HEK293 (cell line): ENCODE results near the gene SMPD3.

Experiments
- CTCF ChIA-PET: fragments of 350-600 bp; formaldehyde crosslinking; extraction: SDS; loops from one replicate; lab custom pipeline; 2021; ENCODE audit warnings: antibody characterized with exemption; lab: Yijun Ruan, JAX
- POLR2A ChIA-PET: fragments of 300-600 bp; formaldehyde crosslinking; extraction: SDS; loops from one replicate; lab custom pipeline; 2020; ENCODE audit warnings: antibody characterized with exemption, inconsistent platforms; lab: Yijun Ruan, JAX
- H3K27ac ChIP-seq: fragments of 200-500 bp; sonication (Bioruptor generic); 2 replicates; pipeline ENCODE4 v1.5.1; 2014; ENCODE audit warnings: low read depth, low read length, control low read depth, inconsistent platforms; ENCODE audit errors: extremely low read depth
- H3K36me3 ChIP-seq, 2 experiments: fragments of 200-500 bp in 1 of 2; sonication (Bioruptor generic) in 1 of 2; 1 replicate in 1 of 2; 2 replicates in 1 of 2; pipeline ENCODE4 v1.5.1; 2014 to 2017; ENCODE audit warnings: inconsistent platforms in 2 of 2, low read length in 2 of 2; ENCODE audit not compliant: control insufficient read depth in 2 of 2, insufficient read depth in 1 of 2
- H3K4me1 ChIP-seq: fragments of 200-500 bp; sonication (Bioruptor generic); 2 replicates; pipeline ENCODE4 v1.5.1; 2014; ENCODE audit warnings: mild to moderate bottlenecking, low read length, inconsistent platforms; ENCODE audit not compliant: control insufficient read depth, insufficient read depth
- H3K4me3 ChIP-seq: 2 replicates; pipeline ENCODE4 v1.5.1; 2011; ENCODE audit warnings: low read depth, mild to moderate bottlenecking, control low read depth, low read length, moderate library complexity
- H3K9me3 ChIP-seq: fragments of 200-500 bp; sonication (Bioruptor generic); 2 replicates; pipeline ENCODE4 v1.5.1; 2014; ENCODE audit warnings: low read depth, low read length, inconsistent platforms; ENCODE audit not compliant: control insufficient read depth, insufficient read depth
- BCL11B ChIP-seq: fragments of 450-650 bp; formaldehyde crosslinking; IDR thresholded peaks from 2 replicates; pipeline ENCODE4 v1.5.1; 2016; ENCODE audit warnings: low read depth, missing biosample characterization, missing genetic modification characterization
- EGR2 ChIP-seq: fragments of 450-650 bp; formaldehyde crosslinking; IDR thresholded peaks from 2 replicates; pipeline ENCODE4 v1.5.1; 2016; ENCODE audit warnings: low read depth, missing biosample characterization, missing genetic modification characterization
- HOXD13 ChIP-seq: sonication (generic); formaldehyde crosslinking; IDR thresholded peaks from 2 replicates; pipeline ENCODE4 v1.8.0; 2022; ENCODE audit warnings: missing genetic modification reagents, borderline replicate concordance
- KLF10 ChIP-seq: fragments of 450-650 bp; IDR thresholded peaks from 2 replicates; pipeline ENCODE4 v1.5.1; 2018; ENCODE audit warnings: missing biosample characterization, mild to moderate bottlenecking, missing genetic modification characterization
- KLF9 ChIP-seq: fragments of 450-650 bp; formaldehyde crosslinking; IDR thresholded peaks from 2 replicates; pipeline ENCODE4 v1.5.1; 2016; ENCODE audit warnings: missing biosample characterization, missing genetic modification characterization, low read depth
- YY2 ChIP-seq: fragments of 450-650 bp; formaldehyde crosslinking; IDR thresholded peaks from 2 replicates; pipeline ENCODE4 v1.5.1; 2016; ENCODE audit warnings: missing biosample characterization, missing genetic modification characterization
- ZBTB1 ChIP-seq: fragments of 450-650 bp; formaldehyde crosslinking; IDR thresholded peaks from 2 replicates; pipeline ENCODE4 v1.5.1; 2016; ENCODE audit warnings: missing biosample characterization, missing genetic modification characterization
- ZFP69B ChIP-seq: fragments of 450-650 bp; formaldehyde crosslinking; IDR thresholded peaks from 2 replicates; pipeline ENCODE4 v1.5.1; 2016; ENCODE audit warnings: missing biosample characterization, missing genetic modification characterization
- ZNF112 ChIP-seq: fragments of 450-650 bp; formaldehyde crosslinking; IDR thresholded peaks from 2 replicates; pipeline ENCODE4 v1.5.0; 2017; ENCODE audit warnings: missing biosample characterization, missing genetic modification characterization
- ZNF157 ChIP-seq: fragments of 450-650 bp; formaldehyde crosslinking; IDR thresholded peaks from 2 replicates; pipeline ENCODE4 v1.5.1; 2016; ENCODE audit warnings: missing biosample characterization, missing genetic modification characterization
- ZNF214 ChIP-seq: fragments of 450-650 bp; formaldehyde crosslinking; IDR thresholded peaks from 2 replicates; pipeline ENCODE4 v1.5.1; 2017; ENCODE audit warnings: missing biosample characterization, mild to moderate bottlenecking, missing genetic modification characterization, borderline replicate concordance
- ZNF548 ChIP-seq: fragments of 450-650 bp; formaldehyde crosslinking; IDR thresholded peaks from 2 replicates; pipeline ENCODE4 v1.5.1; 2016; ENCODE audit warnings: missing biosample characterization, missing genetic modification characterization
- ZNF596 ChIP-seq: fragments of 450-650 bp; IDR thresholded peaks from 2 replicates; pipeline ENCODE4 v1.5.0; 2018; ENCODE audit warnings: missing biosample characterization, mild to moderate bottlenecking, missing genetic modification characterization, moderate library complexity
- ZNF664 ChIP-seq: fragments of 450-650 bp; formaldehyde crosslinking; IDR thresholded peaks from 2 replicates; pipeline ENCODE4 v1.5.1; 2016; ENCODE audit warnings: missing biosample characterization, missing genetic modification characterization
- ZNF792 ChIP-seq: fragments of 450-650 bp; formaldehyde crosslinking; IDR thresholded peaks from 2 replicates; pipeline ENCODE4 v1.5.1; 2016; ENCODE audit warnings: missing biosample characterization, missing genetic modification characterization
- ZSCAN23 ChIP-seq: fragments of 450-650 bp; formaldehyde crosslinking; IDR thresholded peaks from 2 replicates; pipeline ENCODE4 v1.5.1; 2016; ENCODE audit warnings: missing biosample characterization, missing genetic modification characterization
- TF ChIP-seq, protein P1 (sequence below): fragments of 450-650 bp; formaldehyde crosslinking; IDR thresholded peaks from 2 replicates; pipeline ENCODE4; 2016; ENCODE audit warnings: missing biosample characterization, missing genetic modification characterization
- TF ChIP-seq, protein P2 (sequence below): fragments of 450-650 bp; formaldehyde crosslinking; IDR thresholded peaks from 2 replicates; pipeline ENCODE4 v1.5.1; 2016; ENCODE audit warnings: missing biosample characterization, missing genetic modification characterization
- TF ChIP-seq, protein P3 (sequence below): fragments of 450-650 bp; formaldehyde crosslinking; IDR thresholded peaks from 2 replicates; pipeline ENCODE4 v1.5.1; 2016; ENCODE audit warnings: missing biosample characterization, missing genetic modification characterization
- TF ChIP-seq, protein P4 (sequence below): sonication (generic); formaldehyde crosslinking; IDR thresholded peaks from 2 replicates; pipeline ENCODE4 v1.8.1; 2022; ENCODE audit warnings: mild to moderate bottlenecking, moderate library complexity, missing genetic modification reagents
- TF ChIP-seq, protein P5 (sequence below): fragments of 450-650 bp; formaldehyde crosslinking; IDR thresholded peaks from 2 replicates; pipeline ENCODE4 v1.5.1; 2016; ENCODE audit warnings: missing biosample characterization, missing genetic modification characterization, low read depth
- TF ChIP-seq, protein P6 (sequence below): fragments of 450-650 bp; formaldehyde crosslinking; optimal IDR thresholded peaks from 2 replicates; pipeline ENCODE3; 2016; ENCODE audit warnings: missing biosample characterization, mild to moderate bottlenecking, missing genetic modification characterization

The SMPD3 gene

DNA sequence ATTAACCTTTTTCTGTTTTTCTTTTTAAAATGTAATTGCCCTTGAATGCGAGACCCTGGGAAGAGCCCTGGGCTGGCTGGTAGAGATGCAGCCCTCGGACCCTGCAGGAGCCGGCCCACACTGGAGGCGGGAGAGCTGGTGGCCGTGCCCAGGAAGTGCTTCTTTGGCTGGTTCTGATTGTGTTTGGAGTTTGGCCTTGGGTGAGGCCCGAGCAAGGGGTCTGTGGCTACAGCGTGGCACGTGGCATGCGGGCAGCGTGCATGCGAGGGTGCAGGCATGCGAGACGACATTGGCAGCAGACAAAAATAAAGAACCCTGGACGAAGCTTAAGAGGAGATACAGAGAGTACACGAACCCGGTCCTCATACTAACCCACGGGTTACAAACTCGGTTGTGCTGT is 87.8 kb downstream of the SMPD3 start (continued):
- no peak for TF ChIP-seq ZNF792
- TF ChIP-seq YY2 (tag by site-specific recombination) = no peak
- TF ChIP-seq, protein P1, sequence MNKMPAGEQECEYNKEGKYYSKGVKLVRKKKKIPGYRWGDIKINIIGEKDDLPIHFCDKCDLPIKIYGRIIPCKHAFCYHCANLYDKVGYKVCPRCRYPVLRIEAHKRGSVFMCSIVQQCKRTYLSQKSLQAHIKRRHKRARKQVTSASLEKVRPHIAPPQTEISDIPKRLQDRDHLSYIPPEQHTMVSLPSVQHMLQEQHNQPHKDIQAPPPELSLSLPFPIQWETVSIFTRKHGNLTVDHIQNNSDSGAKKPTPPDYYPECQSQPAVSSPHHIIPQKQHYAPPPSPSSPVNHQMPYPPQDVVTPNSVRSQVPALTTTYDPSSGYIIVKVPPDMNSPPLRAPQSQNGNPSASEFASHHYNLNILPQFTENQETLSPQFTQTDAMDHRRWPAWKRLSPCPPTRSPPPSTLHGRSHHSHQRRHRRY (tag by site-specific recombination) = no peak
- TF ChIP-seq ZBTB1 (tag by site-specific recombination) = no peak
- TF ChIP-seq KLF10 (tag by site-specific recombination) = no peak

DNA sequence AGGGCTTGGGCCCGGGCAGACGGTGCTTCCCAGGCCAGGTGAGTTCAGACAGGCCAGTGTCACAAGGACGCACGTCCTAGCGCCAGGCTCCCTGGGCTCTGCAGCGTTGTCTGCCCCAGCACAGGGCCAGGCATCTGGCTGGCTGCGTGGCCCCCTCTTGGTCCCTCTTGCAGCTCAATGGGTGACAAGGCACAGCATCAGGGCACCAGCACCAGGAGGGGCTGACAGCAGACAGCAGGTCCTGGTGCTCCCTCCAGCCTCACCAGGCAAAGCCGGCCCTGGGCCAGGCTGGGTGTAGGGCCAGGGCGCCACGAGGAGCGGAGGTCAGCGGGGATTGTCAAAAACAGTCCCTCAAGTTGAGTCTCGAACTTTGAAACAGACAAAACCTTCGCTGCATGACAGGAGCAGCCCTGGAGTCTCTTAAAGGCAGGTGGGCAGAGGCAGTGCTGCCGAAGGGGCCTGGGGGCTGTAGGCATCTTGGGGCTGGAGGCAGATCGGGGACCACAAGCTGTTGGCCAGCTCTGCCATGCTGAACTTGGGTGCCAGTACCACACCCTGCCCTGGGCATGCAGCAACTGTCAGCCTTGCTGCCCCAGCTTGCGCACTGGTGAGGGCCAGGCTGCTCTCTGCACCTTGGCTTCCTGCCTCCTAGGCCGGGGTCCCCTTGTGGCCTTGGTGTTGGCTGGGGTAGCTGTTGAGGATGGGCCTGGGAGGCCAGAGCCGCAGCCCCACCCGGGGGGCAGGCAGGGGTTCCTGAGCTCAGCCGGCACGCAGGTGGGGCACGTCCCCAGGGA is 88.7 kb downstream of the SMPD3 start:
- TF ChIP-seq ZNF214 (tag by site-specific recombination) (no peak), ZNF596 (no peak), ZNF157 (no peak), BCL11B (no peak), EGR2 (tag by site-specific recombination) (no peak)
- TF ChIP-seq, protein P2, sequence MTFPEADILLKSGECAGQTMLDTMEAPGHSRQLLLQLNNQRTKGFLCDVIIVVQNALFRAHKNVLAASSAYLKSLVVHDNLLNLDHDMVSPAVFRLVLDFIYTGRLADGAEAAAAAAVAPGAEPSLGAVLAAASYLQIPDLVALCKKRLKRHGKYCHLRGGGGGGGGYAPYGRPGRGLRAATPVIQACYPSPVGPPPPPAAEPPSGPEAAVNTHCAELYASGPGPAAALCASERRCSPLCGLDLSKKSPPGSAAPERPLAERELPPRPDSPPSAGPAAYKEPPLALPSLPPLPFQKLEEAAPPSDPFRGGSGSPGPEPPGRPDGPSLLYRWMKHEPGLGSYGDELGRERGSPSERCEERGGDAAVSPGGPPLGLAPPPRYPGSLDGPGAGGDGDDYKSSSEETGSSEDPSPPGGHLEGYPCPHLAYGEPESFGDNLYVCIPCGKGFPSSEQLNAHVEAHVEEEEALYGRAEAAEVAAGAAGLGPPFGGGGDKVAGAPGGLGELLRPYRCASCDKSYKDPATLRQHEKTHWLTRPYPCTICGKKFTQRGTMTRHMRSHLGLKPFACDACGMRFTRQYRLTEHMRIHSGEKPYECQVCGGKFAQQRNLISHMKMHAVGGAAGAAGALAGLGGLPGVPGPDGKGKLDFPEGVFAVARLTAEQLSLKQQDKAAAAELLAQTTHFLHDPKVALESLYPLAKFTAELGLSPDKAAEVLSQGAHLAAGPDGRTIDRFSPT (tag by site-specific recombination) = no peak
- Histone ChIP-seq H3K4me3 (no peak overlapping the region), H3K4me1 (no peaks in the 10 kb centered on the region), H3K27ac (no peak overlapping the region), H3K36me3 (peaks cover 0 to 41% of the 10 kb centered on the region in 2 experiments; a peak in 1 of 3 replicates), H3K9me3 (no peaks in the 10 kb centered on the region)
- ChIA-PET CTCF (interaction anchor here (0.6 kb wide), 1 partner anchor 161 kb away, joined by 3 read pairs; no protein-coding TSS in a partner anchor), POLR2A (interaction anchor here (0.6 kb wide), 1 partner anchor 22 kb away, joined by 3 read pairs; no protein-coding TSS in a partner anchor)

DNA sequence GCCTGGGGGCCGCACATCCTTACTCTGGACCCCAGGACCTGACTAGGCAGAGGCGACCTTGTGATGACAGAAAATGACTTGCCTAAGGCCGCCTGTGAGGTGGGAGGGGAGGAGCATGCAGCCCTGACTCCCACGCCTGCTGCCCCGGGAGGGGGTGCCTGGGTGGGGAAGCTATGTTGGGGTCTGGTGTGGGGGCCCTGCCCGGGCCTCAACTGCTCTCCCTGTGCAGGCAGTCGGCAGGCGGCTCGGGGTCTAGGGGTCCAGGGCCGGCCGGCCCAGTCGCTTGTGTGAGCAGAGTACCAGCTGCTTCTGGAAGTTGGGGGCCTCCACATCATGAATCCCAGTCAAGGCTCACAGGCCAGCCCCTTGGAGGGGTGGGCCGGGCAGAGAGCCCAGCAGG is 89.4 kb downstream of the SMPD3 start:
- Histone ChIP-seq H3K36me3 (peaks cover 0 to 47% of the 10 kb centered on the region in 2 experiments; a peak in 1 of 3 replicates), H3K4me3 (no peak overlapping the region), H3K9me3 (no peaks in the 10 kb centered on the region), H3K4me1 (no peaks in the 10 kb centered on the region), H3K27ac (no peak overlapping the region)
- CTCF ChIA-PET = no interaction called here
- POLR2A ChIA-PET = no interaction called here
- no peak for TF ChIP-seq ZFP69B (tag by site-specific recombination)
- TF ChIP-seq ZNF664 (tag by site-specific recombination) = no peak
- TF ChIP-seq HOXD13 (CRISPR knock-in tag) = no peak
- TF ChIP-seq, protein P3, sequence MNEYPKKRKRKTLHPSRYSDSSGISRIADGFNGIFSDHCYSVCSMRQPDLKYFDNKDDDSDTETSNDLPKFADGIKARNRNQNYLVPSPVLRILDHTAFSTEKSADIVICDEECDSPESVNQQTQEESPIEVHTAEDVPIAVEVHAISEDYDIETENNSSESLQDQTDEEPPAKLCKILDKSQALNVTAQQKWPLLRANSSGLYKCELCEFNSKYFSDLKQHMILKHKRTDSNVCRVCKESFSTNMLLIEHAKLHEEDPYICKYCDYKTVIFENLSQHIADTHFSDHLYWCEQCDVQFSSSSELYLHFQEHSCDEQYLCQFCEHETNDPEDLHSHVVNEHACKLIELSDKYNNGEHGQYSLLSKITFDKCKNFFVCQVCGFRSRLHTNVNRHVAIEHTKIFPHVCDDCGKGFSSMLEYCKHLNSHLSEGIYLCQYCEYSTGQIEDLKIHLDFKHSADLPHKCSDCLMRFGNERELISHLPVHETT (tag by site-specific recombination) = no peak
- TF ChIP-seq, protein P4, sequence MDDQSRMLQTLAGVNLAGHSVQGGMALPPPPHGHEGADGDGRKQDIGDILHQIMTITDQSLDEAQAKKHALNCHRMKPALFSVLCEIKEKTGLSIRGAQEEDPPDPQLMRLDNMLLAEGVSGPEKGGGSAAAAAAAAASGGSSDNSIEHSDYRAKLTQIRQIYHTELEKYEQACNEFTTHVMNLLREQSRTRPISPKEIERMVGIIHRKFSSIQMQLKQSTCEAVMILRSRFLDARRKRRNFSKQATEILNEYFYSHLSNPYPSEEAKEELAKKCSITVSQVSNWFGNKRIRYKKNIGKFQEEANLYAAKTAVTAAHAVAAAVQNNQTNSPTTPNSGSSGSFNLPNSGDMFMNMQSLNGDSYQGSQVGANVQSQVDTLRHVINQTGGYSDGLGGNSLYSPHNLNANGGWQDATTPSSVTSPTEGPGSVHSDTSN (CRISPR knock-in tag) = no peak
- TF ChIP-seq, protein P5, sequence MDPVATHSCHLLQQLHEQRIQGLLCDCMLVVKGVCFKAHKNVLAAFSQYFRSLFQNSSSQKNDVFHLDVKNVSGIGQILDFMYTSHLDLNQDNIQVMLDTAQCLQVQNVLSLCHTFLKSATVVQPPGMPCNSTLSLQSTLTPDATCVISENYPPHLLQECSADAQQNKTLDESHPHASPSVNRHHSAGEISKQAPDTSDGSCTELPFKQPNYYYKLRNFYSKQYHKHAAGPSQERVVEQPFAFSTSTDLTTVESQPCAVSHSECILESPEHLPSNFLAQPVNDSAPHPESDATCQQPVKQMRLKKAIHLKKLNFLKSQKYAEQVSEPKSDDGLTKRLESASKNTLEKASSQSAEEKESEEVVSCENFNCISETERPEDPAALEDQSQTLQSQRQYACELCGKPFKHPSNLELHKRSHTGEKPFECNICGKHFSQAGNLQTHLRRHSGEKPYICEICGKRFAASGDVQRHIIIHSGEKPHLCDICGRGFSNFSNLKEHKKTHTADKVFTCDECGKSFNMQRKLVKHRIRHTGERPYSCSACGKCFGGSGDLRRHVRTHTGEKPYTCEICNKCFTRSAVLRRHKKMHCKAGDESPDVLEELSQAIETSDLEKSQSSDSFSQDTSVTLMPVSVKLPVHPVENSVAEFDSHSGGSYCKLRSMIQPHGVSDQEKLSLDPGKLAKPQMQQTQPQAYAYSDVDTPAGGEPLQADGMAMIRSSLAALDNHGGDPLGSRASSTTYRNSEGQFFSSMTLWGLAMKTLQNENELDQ (tag by site-specific recombination) = no peak
- TF ChIP-seq ZNF548 (tag by site-specific recombination) = no peak
- TF ChIP-seq KLF9 (tag by site-specific recombination) = no peak
- TF ChIP-seq EGR2 (tag by site-specific recombination) = no peak
- no peak for TF ChIP-seq ZSCAN23
- TF ChIP-seq ZNF112 (tag by site-specific recombination) = no peak
- TF ChIP-seq, protein P6, sequence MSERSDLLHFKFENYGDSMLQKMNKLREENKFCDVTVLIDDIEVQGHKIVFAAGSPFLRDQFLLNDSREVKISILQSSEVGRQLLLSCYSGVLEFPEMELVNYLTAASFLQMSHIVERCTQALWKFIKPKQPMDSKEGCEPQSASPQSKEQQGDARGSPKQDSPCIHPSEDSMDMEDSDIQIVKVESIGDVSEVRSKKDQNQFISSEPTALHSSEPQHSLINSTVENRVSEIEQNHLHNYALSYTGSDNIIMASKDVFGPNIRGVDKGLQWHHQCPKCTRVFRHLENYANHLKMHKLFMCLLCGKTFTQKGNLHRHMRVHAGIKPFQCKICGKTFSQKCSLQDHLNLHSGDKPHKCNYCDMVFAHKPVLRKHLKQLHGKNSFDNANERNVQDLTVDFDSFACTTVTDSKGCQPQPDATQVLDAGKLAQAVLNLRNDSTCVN (tag by site-specific recombination) = no peak
